ENCODE data around the gene ATXN7L2.
A peak's percentile ranks its signal among the peaks of the same experiment; 100 is the strongest.

ATXN7L2 gene

DNA sequence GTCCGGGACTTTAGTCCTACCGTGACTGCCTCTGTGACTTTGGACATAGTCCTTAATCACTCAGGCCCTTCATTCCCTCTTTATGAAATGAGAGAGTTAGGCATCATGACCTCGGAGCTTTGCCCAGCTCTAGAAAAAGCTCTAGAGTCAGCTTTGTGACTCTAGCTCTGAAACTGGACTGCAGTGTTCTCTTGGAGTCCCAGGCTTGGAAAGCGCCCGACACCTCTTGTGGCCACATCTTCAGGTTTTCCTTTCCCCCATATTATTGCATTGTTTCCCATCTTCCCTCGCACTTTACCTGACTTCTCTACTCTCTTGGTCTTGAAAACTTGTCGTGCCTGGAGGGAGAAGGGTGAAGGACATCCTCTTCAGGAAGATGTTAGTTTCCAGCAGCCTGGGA, 38.3 kb downstream of the ATXN7L2 start:
- Histone ChIP-seq H3K9ac (ENCODE audit: low read depth in 1 of 2, low read length in 2 of 2) (no peak overlapping the region), H3K36me3 (ENCODE audit: control insufficient read depth in 2 of 2, insufficient read depth in 2 of 2, low read length in 2 of 2) (no peaks in the 10 kb centered on the region), H3K9me3 (ENCODE audit: control insufficient read depth in 2 of 2, low read length in 2 of 2) (no peaks in the 10 kb centered on the region), H3K27me3 (ENCODE audit: control insufficient read depth in 2 of 2, insufficient read depth in 2 of 2, low read length in 2 of 2) (no peaks in the 10 kb centered on the region), H3K27ac (ENCODE audit: low read depth in 2 of 2, low read length in 2 of 2) (no peak overlapping the region), H3K4me3 (ENCODE audit: low read length in 2 of 2) (no peak overlapping the region), H3K4me1 (ENCODE audit: control insufficient read depth in 2 of 2, insufficient read depth in 2 of 2, low read length in 2 of 2) (peaks cover 2 to 3% of the 10 kb centered on the region in 2 donors)

DNA sequence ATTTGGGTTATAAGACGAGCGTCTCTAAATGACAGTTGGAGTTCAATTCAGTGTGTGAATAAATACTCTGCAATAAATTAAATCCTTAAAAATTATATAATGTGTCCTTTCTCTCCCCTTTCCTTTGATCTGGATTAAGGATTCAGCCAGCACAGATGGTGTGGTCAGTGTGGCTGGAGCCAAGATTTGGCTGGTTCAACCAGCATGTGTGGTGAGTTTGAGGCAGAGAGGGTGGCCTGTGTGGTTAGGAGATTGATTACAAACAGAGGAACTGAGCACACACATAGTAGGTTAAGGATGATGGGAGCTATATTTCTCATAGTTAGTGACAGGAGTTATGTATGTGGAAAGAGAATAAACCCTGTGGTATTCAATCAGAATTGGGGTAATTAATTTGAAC, 40.0 kb downstream of the ATXN7L2 start:
- Histone ChIP-seq H3K9me3 (ENCODE audit: control insufficient read depth in 2 of 2, low read length in 2 of 2) (no peaks in the 10 kb centered on the region), H3K9ac (ENCODE audit: low read depth in 1 of 2, low read length in 2 of 2) (no peak overlapping the region), H3K27ac (ENCODE audit: low read depth in 2 of 2, low read length in 2 of 2) (no peak overlapping the region), H3K4me1 (ENCODE audit: control insufficient read depth in 2 of 2, insufficient read depth in 2 of 2, low read length in 2 of 2) (peaks cover 0 to 3% of the 10 kb centered on the region in 2 donors), H3K27me3 (ENCODE audit: control insufficient read depth in 2 of 2, insufficient read depth in 2 of 2, low read length in 2 of 2) (no peaks in the 10 kb centered on the region), H3K4me3 (ENCODE audit: low read length in 2 of 2) (no peak overlapping the region), H3K36me3 (ENCODE audit: control insufficient read depth in 2 of 2, insufficient read depth in 2 of 2, low read length in 2 of 2) (no peaks in the 10 kb centered on the region)

DNA sequence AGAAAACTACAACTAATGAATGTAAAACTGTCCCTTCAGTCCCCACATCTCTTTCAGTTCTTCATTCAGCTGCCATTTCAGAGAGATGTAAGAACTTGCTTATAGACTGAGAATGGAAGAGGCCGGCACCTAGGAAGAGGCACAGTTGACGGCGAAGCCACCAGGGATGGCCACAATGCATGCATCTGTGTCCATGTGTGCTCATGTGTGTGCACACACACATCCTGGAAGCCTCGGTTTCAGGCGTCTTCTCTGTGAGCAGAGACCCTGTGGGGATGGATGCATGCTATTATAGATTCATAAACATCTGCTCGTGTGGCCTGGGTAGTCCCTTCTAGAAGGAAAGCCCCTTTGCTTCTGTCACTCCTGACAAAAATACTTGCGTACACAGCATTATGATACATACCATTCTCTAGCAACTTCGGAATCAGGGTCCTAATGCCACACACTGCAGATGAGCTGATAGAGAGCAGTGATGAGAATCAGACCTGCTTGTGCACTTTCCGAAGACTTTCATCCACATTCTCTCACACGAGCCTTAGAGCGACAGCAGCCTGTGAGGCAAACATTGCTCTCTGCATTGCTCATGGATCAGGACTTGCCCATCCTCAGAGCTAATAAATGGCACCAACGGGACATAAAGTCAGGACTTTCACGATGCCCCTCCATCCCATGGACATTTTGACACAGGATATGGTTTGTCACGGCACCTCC, 43.5 kb downstream of the ATXN7L2 start:
- Histone ChIP-seq H3K9me3 (ENCODE audit: control insufficient read depth in 2 of 2, low read length in 2 of 2) (no peaks in the 10 kb centered on the region), H3K9ac (ENCODE audit: low read depth in 1 of 2, low read length in 2 of 2) (no peak overlapping the region), H3K36me3 (ENCODE audit: control insufficient read depth in 2 of 2, insufficient read depth in 2 of 2, low read length in 2 of 2) (no peaks in the 10 kb centered on the region), H3K4me1 (ENCODE audit: control insufficient read depth in 2 of 2, insufficient read depth in 2 of 2, low read length in 2 of 2) (peaks cover 3 to 11% of the 10 kb centered on the region in 2 donors), H3K27me3 (ENCODE audit: control insufficient read depth in 2 of 2, insufficient read depth in 2 of 2, low read length in 2 of 2) (no peaks in the 10 kb centered on the region), H3K27ac (ENCODE audit: low read depth in 2 of 2, low read length in 2 of 2) (no peak overlapping the region), H3K4me3 (ENCODE audit: low read length in 2 of 2) (no peak overlapping the region)

GRCh38 chr1:109527846-109528695, 44.4 kb downstream of the ATXN7L2 start:
- no peak overlapping the region for H3K27ac ChIP-seq (ENCODE audit: low read depth in 2 of 2, low read length in 2 of 2)

GRCh38 chr1:109528712-109529111, 45.0 kb downstream of the ATXN7L2 start:
- H3K4me1 ChIP-seq (ENCODE audit: control insufficient read depth in 2 of 2, insufficient read depth in 2 of 2, low read length in 2 of 2) = peaks cover 8 to 17% of the 10 kb centered on the region in 2 donors
- no peaks in the 10 kb centered on the region for H3K36me3 ChIP-seq (ENCODE audit: control insufficient read depth in 2 of 2, insufficient read depth in 2 of 2, low read length in 2 of 2)
- H3K9ac ChIP-seq (ENCODE audit: low read depth in 1 of 2, low read length in 2 of 2) = no peak overlapping the region
- no peak overlapping the region for H3K27ac ChIP-seq (ENCODE audit: low read depth in 2 of 2, low read length in 2 of 2)
- no peaks in the 10 kb centered on the region for H3K27me3 ChIP-seq (ENCODE audit: control insufficient read depth in 2 of 2, insufficient read depth in 2 of 2, low read length in 2 of 2)
- H3K9me3 ChIP-seq (ENCODE audit: control insufficient read depth in 2 of 2, low read length in 2 of 2) = no peaks in the 10 kb centered on the region
- no peak overlapping the region for H3K4me3 ChIP-seq (ENCODE audit: low read length in 2 of 2)

More at GRCh38 chr1:109527846-109528695, 44.4 kb downstream of the ATXN7L2 start:
- Histone ChIP-seq H3K36me3 (ENCODE audit: control insufficient read depth in 2 of 2, insufficient read depth in 2 of 2, low read length in 2 of 2) (no peaks in the 10 kb centered on the region), H3K4me1 (ENCODE audit: control insufficient read depth in 2 of 2, insufficient read depth in 2 of 2, low read length in 2 of 2) (peaks cover 8 to 17% of the 10 kb centered on the region in 2 donors), H3K9me3 (ENCODE audit: control insufficient read depth in 2 of 2, low read length in 2 of 2) (no peaks in the 10 kb centered on the region), H3K9ac (ENCODE audit: low read depth in 1 of 2, low read length in 2 of 2) (no peak overlapping the region), H3K27me3 (ENCODE audit: control insufficient read depth in 2 of 2, insufficient read depth in 2 of 2, low read length in 2 of 2) (no peaks in the 10 kb centered on the region), H3K4me3 (ENCODE audit: low read length in 2 of 2) (no peak overlapping the region)

GRCh38 chr1:109529881-109530456, 46.3 kb downstream of the ATXN7L2 start:
- Histone ChIP-seq H3K27ac (ENCODE audit: low read depth in 2 of 2, low read length in 2 of 2) (peak overlapping the region; percentile 13 to 43), H3K27me3 (ENCODE audit: control insufficient read depth in 2 of 2, insufficient read depth in 2 of 2, low read length in 2 of 2) (no peaks in the 10 kb centered on the region), H3K4me3 (ENCODE audit: low read length in 2 of 2) (no peak overlapping the region), H3K9ac (ENCODE audit: low read depth in 1 of 2, low read length in 2 of 2) (no peak overlapping the region), H3K9me3 (ENCODE audit: control insufficient read depth in 2 of 2, low read length in 2 of 2) (no peaks in the 10 kb centered on the region), H3K4me1 (ENCODE audit: control insufficient read depth in 2 of 2, insufficient read depth in 2 of 2, low read length in 2 of 2) (peaks cover 8 to 17% of the 10 kb centered on the region in 2 donors), H3K36me3 (ENCODE audit: control insufficient read depth in 2 of 2, insufficient read depth in 2 of 2, low read length in 2 of 2) (no peaks in the 10 kb centered on the region)

DNA sequence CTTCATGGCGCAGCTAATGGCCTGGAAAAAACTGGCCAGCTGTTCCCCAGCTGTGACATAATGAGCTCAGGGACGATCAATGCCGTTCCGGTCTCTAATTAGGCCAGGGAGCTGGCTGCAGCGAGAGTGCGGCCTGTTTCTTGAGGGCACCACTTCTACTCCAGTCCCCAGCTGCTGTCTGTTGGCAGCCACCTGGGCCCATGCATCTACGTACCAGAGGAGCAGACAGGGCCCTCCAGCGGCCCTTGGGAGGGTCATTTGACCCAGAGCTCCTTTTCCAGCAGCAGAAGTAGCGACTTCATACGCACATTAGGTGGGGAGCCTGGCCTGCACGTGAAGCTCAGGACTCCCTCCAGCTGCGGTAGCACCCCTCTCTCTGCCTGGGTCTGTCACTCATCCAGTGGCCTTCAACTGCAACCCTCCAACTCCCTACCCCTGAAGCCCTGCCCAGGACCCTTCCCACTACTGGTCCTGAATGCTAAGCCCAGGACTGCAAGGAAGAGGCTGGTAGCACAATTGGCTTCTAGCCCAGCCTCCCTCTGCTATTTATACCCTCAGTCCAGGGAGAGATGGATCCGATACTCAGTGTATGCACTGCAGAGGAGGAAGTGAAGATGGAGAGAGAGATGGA, 46.9 kb downstream of the ATXN7L2 start:
- Histone ChIP-seq H3K9ac (ENCODE audit: low read depth in 1 of 2, low read length in 2 of 2) (no peak overlapping the region), H3K9me3 (ENCODE audit: control insufficient read depth in 2 of 2, low read length in 2 of 2) (no peaks in the 10 kb centered on the region), H3K27me3 (ENCODE audit: control insufficient read depth in 2 of 2, insufficient read depth in 2 of 2, low read length in 2 of 2) (no peaks in the 10 kb centered on the region), H3K36me3 (ENCODE audit: control insufficient read depth in 2 of 2, insufficient read depth in 2 of 2, low read length in 2 of 2) (no peaks in the 10 kb centered on the region), H3K4me3 (ENCODE audit: low read length in 2 of 2) (no peak overlapping the region), H3K27ac (ENCODE audit: low read depth in 2 of 2, low read length in 2 of 2) (peak overlapping the region in 1 of 2 donors; percentile 43), H3K4me1 (ENCODE audit: control insufficient read depth in 2 of 2, insufficient read depth in 2 of 2, low read length in 2 of 2) (peaks cover 8 to 17% of the 10 kb centered on the region in 2 donors)

GRCh38 chr1:109531380-109531779, 47.7 kb downstream of the ATXN7L2 start:
- Histone ChIP-seq H3K9ac (ENCODE audit: low read depth in 1 of 2, low read length in 2 of 2) (peak overlapping the region in 1 of 2 donors; percentile 4), H3K9me3 (ENCODE audit: control insufficient read depth in 2 of 2, low read length in 2 of 2) (no peaks in the 10 kb centered on the region), H3K36me3 (ENCODE audit: control insufficient read depth in 2 of 2, insufficient read depth in 2 of 2, low read length in 2 of 2) (no peaks in the 10 kb centered on the region), H3K27me3 (ENCODE audit: control insufficient read depth in 2 of 2, insufficient read depth in 2 of 2, low read length in 2 of 2) (no peaks in the 10 kb centered on the region), H3K4me3 (ENCODE audit: low read length in 2 of 2) (no peak overlapping the region), H3K4me1 (ENCODE audit: control insufficient read depth in 2 of 2, insufficient read depth in 2 of 2, low read length in 2 of 2) (peaks cover 8 to 17% of the 10 kb centered on the region in 2 donors), H3K27ac (ENCODE audit: low read depth in 2 of 2, low read length in 2 of 2) (no peak overlapping the region)

DNA sequence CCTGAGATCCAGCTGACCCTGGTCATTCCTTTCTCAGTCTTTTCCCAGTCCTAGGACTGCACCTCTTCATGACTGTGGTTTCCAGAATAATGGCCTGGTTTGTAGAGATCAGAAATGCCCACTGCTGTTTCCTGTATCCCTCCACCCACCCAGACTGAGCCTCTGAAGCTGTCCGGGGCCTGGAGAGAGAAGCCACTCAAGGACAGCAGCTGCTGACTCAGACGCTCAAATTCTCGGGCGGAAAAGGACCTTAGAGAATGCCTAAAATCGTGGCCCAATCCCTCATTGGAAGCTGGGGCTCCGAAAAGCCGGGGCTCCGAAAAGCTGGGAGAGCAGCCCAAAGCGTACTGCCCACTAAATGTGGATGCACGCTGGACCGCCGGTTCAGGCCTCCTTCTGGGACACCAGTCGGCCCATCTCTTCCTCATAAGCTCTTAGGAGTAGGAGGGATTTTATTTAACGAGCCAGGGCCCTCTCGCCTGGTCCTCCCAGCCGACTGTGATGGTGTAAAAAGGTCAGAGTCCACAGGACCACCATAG, 48.2 kb downstream of the ATXN7L2 start:
- H3K27me3 ChIP-seq (ENCODE audit: control insufficient read depth in 2 of 2, insufficient read depth in 2 of 2, low read length in 2 of 2) = no peaks in the 10 kb centered on the region
- no peaks in the 10 kb centered on the region for H3K9me3 ChIP-seq (ENCODE audit: control insufficient read depth in 2 of 2, low read length in 2 of 2)
- no peak overlapping the region for H3K4me3 ChIP-seq (ENCODE audit: low read length in 2 of 2)
- no peak overlapping the region for H3K27ac ChIP-seq (ENCODE audit: low read depth in 2 of 2, low read length in 2 of 2)
- H3K36me3 ChIP-seq (ENCODE audit: control insufficient read depth in 2 of 2, insufficient read depth in 2 of 2, low read length in 2 of 2) = no peaks in the 10 kb centered on the region
- H3K4me1 ChIP-seq (ENCODE audit: control insufficient read depth in 2 of 2, insufficient read depth in 2 of 2, low read length in 2 of 2) = peaks cover 8 to 17% of the 10 kb centered on the region in 2 donors
- peak overlapping the region in 1 of 2 donors; percentile 4 for H3K9ac ChIP-seq (ENCODE audit: low read depth in 1 of 2, low read length in 2 of 2)

All from mucosa of rectum (tissue), 2 donors.